Caco-2 (cell line): ENCODE data around the gene PML. TPM values are rescaled to one million over a fixed set of nuclear protein-coding genes. Genes with fewer than 3 reads are reported as not detected.

Source experiments
- BruUV-seq: library from RNA; stranded (reverse); fragments of 400-500 nt; replicated peaks from 2 replicates; lab custom pipeline; 2021; lab: Mats Ljungman, UMichigan
- CTCF ChIA-PET: fragments of 300-600 bp; sonication (Branson Sonifier 250); formaldehyde crosslinking; loops from one replicate; lab custom pipeline; 2022; ENCODE audit warnings: antibody characterized with exemption; lab: Charles Lee
- POLR2A ChIA-PET: fragments of 300-600 bp; sonication (Branson Sonifier 250); formaldehyde crosslinking; loops from one replicate; lab custom pipeline; 2022; ENCODE audit warnings: antibody characterized with exemption; lab: Charles Lee
- DNase-seq, 2 experiments: peaks; one replicate each; pipeline versions ENCODE4 v3.0.0 to v3.0.0-alpha.2; 2020 to 2022
- H3K27me3 ChIP-seq: replicated peaks from 2 replicates; pipeline ENCODE4 v1.6.0; 2011; ENCODE audit warnings: low read length; ENCODE audit not compliant: control insufficient read depth, insufficient read depth
- H3K36me3 ChIP-seq: 2 replicates; pipeline ENCODE4 v1.5.1; 2011; ENCODE audit warnings: low read length; ENCODE audit not compliant: control insufficient read depth, insufficient read depth
- H3K4me1 ChIP-seq: fragments of 250-450 bp; sonication (Bioruptor Pico); 2 replicates; pipeline ENCODE4 v1.5.1; 2020; ENCODE audit warnings: mild to moderate bottlenecking
- H3K4me3 ChIP-seq: 2 replicates; pipeline ENCODE4 v1.5.1; 2011; ENCODE audit warnings: low read depth, mild to moderate bottlenecking, control low read depth, low read length
- H3K9me3 ChIP-seq: fragments of 250-450 bp; sonication (Bioruptor Pico); 2 replicates; pipeline ENCODE4 v1.5.1; 2020; ENCODE audit warnings: mild to moderate bottlenecking, moderate library complexity
- H3K27ac Mint-ChIP-seq: one replicate; pipeline ENCODE4 v1.8.0; 2022; ENCODE audit warnings: mixed read lengths; ENCODE audit not compliant: unreplicated experiment
- H3K27me3 Mint-ChIP-seq: one replicate; pipeline ENCODE4 v1.8.0; 2022; ENCODE audit warnings: mixed read lengths; ENCODE audit not compliant: insufficient read depth, unreplicated experiment
- H3K36me3 Mint-ChIP-seq: one replicate; pipeline ENCODE4 v1.8.0; 2022; ENCODE audit warnings: mild to moderate bottlenecking, mixed read lengths; ENCODE audit not compliant: insufficient read depth, unreplicated experiment
- H3K4me1 Mint-ChIP-seq: one replicate; pipeline ENCODE4 v1.8.0; 2022; ENCODE audit warnings: low read depth, mixed read lengths; ENCODE audit not compliant: unreplicated experiment
- H3K4me3 Mint-ChIP-seq: one replicate; pipeline ENCODE4 v1.8.0; 2022; ENCODE audit warnings: mild to moderate bottlenecking, moderate library complexity, mixed read lengths; ENCODE audit not compliant: unreplicated experiment
- H3K9me3 Mint-ChIP-seq: one replicate; pipeline ENCODE4 v1.8.0; 2022; ENCODE audit warnings: mixed read lengths; ENCODE audit not compliant: unreplicated experiment
- CTCF ChIP-seq, 2 experiments: fragments of 200-600 bp in 1 of 2; IDR thresholded peaks; 1 replicate in 1 of 2; 2 replicates in 1 of 2; pipeline versions ENCODE4 v1.5.1 to v1.8.0; 2011 to 2022; ENCODE audit warnings: antibody characterized with exemption in 1 of 2, control low read depth in 1 of 2, inconsistent platforms in 1 of 2, low read depth in 1 of 2, low read length in 1 of 2, mild to moderate bottlenecking in 1 of 2, moderate library complexity in 1 of 2; ENCODE audit not compliant: insufficient read depth in 1 of 2, severe bottlenecking in 1 of 2, unreplicated experiment in 1 of 2
- intact Hi-C: fragments of 100-400 bp; cut with micrococcal nuclease; formaldehyde crosslinking; loops from one replicate; pipeline ENCODE4 v1.10.0; 2022; ENCODE audit not compliant: unreplicated experiment
- total RNA-seq: library from RNA; stranded (reverse); gene quantifications from 2 replicates; pipeline ENCODE4 v1.2.3, GENCODE V29; 2022

PML gene
- total RNA-seq, 1 experiment from 2014 or later: 18.7 TPM

DNA sequence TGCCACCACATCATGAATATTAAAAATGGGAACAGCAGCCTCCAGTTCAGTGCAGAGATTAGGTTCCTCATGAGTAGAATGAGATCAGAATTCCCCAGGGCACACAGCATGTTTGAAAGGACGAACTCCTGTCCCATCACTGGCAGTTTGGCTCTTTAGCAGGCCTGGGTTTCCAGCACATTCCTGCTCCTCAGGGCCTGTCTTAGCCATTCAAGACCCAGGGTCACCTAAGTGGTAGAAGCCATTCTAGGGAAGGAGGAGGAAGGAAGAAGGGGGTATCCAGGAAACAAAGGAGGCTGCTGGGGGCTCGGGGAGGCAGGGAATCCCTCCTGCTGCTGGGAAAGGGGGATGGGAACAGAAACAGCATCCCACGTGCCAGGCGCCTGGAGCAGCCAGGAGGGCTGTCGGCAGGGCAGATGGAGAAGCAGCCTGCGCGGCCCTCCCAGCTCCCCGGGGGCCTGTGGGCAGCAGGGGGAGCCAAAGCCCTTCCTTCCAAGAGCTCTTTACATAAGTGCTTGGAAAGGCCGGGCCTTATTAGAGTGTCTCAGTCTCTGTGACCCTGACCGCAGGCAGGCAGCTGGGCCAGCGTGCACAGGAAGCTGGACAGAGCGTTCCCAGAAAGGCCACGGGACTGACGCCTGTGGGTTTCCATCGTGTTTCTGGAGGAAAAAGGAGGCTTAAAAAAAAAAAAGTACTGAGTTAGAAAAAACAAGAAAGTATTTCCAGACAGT is 43.5 kb upstream of the PML start:
- Mint-ChIP-seq H3K9me3 (no peaks in the 10 kb centered on the region), H3K36me3 (no peaks in the 10 kb centered on the region), H3K27me3 (no peaks in the 10 kb centered on the region), H3K4me1 (peaks cover 6% of the 10 kb centered on the region), H3K27ac (no peak overlapping the region), H3K4me3 (no peak overlapping the region)
- DNase-seq: peak; percentile 80 to 84
- TF ChIP-seq CTCF (IDR thresholded peaks at IDR 0.05; ENCODE audit: insufficient read depth in 1 of 2, low read depth in 1 of 2, low read length in 1 of 2, severe bottlenecking in 1 of 2, unreplicated experiment in 1 of 2): peak; percentile 59 to 86
- Histone ChIP-seq H3K9me3 (no peaks in the 10 kb centered on the region), H3K4me1 (no peaks in the 10 kb centered on the region), H3K4me3 (no peak overlapping the region), H3K27me3 (no peaks in the 10 kb centered on the region), H3K36me3 (no peaks in the 10 kb centered on the region)
- BruUV-seq: no TSS peak
- POLR2A ChIA-PET: no interaction called here
- intact Hi-C loops: loop anchor here (1.0 kb wide), 1 partner anchor 13 kb away; no protein-coding TSS in a partner anchor
- CTCF ChIA-PET: interaction anchor here (0.6 to 1.8 kb wide), 14 partner anchors 8 to 626 kb away, joined by 3 to 32 read pairs (median 5); partner anchors contain the start of gene PML

- no peak overlapping the region for H3K4me3 Mint-ChIP-seq
- POLR2A ChIA-PET: no interaction called here
- no peak for TF ChIP-seq CTCF (IDR thresholded peaks at IDR 0.05; ENCODE audit: insufficient read depth in 1 of 2, low read depth in 1 of 2, low read length in 1 of 2, severe bottlenecking in 1 of 2, unreplicated experiment in 1 of 2)
Measured at GRCh38 chr15:73951601-73952000, 42.9 kb upstream of the PML start.

DNA sequence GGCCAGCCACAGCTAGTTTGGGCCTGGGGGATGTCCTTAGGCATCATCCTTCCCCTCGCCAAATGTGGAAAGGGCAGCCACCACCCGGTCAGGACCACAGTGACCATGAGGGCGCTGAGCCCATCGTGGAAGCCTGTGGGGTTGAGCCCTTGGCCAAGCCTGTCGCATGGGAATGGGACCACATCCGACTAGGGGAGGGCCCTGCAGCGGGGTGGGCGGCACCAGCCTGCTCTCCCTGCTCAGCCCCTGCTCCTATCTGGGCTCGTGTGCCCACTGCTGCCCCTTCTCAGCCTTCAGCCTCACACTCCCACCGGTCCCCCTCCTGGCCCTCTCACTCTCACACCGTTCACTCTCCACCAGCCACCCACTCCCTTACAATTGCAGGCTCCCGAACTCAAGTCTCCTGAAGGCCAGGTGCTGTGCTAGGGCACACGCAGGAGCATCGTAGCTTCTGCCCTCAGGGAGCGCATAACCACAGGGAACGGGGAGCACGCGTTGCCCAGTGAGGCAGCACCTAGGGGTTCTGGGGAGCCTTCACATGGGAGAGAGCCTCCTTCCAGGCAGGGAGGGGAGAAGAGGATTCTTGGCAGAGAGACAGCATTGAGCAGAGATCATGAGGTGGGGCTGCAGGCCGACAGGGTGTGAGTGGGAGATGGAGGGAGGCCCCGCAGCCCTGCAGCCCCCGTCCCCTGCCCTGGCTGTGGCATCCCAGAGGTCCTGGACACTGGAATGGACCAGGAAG is 42.2 kb upstream of the PML start:
- no peak overlapping the region for H3K4me3 Mint-ChIP-seq
- no peaks in the 10 kb centered on the region for H3K36me3 Mint-ChIP-seq

More at GRCh38 chr15:73951601-73952000, 42.9 kb upstream of the PML start:
- no peak for DNase-seq
- Mint-ChIP-seq H3K27me3 (no peaks in the 10 kb centered on the region), H3K27ac (no peak overlapping the region), H3K9me3 (no peaks in the 10 kb centered on the region), H3K4me1 (peaks cover 6% of the 10 kb centered on the region), H3K36me3 (no peaks in the 10 kb centered on the region)
- Histone ChIP-seq H3K36me3 (no peaks in the 10 kb centered on the region), H3K4me3 (no peak overlapping the region), H3K9me3 (no peaks in the 10 kb centered on the region), H3K27me3 (no peaks in the 10 kb centered on the region), H3K4me1 (no peaks in the 10 kb centered on the region)
- no TSS peak for BruUV-seq
- intact Hi-C loops: loop anchor here (1.0 kb wide), 1 partner anchor 13 kb away; no protein-coding TSS in a partner anchor
- CTCF ChIA-PET: interaction anchor here (0.7 to 1.8 kb wide), 12 partner anchors 9 to 626 kb away, joined by 3 to 32 read pairs (median 6); partner anchors contain the start of gene PML

More for the DNA sequence above, 42.2 kb upstream of the PML start:
- H3K4me1 Mint-ChIP-seq: peaks cover 6% of the 10 kb centered on the region
- ChIA-PET CTCF (interaction anchor here (1.8 kb wide), 1 partner anchor 20 kb away, joined by 32 read pairs; no protein-coding TSS in a partner anchor), POLR2A (no interaction called here)
- H3K4me3 ChIP-seq: no peak overlapping the region
- H3K9me3 ChIP-seq: no peaks in the 10 kb centered on the region
- DNase-seq: no peak
- no peaks in the 10 kb centered on the region for H3K27me3 Mint-ChIP-seq
- H3K9me3 Mint-ChIP-seq: no peaks in the 10 kb centered on the region
- no peaks in the 10 kb centered on the region for H3K4me1 ChIP-seq
- H3K27ac Mint-ChIP-seq: no peak overlapping the region
- no TSS peak for BruUV-seq
- H3K27me3 ChIP-seq: no peaks in the 10 kb centered on the region
- no peak for TF ChIP-seq CTCF (IDR thresholded peaks at IDR 0.05; ENCODE audit: insufficient read depth in 1 of 2, low read depth in 1 of 2, low read length in 1 of 2, severe bottlenecking in 1 of 2, unreplicated experiment in 1 of 2)
- intact Hi-C loops: no loop called here
- H3K36me3 ChIP-seq: no peaks in the 10 kb centered on the region
